CD4-positive, alpha-beta T cell (primary cell): ENCODE results near the gene STAB2. TPM values are rescaled to one million over a fixed set of nuclear protein-coding genes. Genes with fewer than 3 reads are reported as not detected.

Experiments
- ATAC-seq: fragments of 200-7000 bp; cut with Tn5 transposase; one replicate; pipeline ENCODE4 v1.10.0; 2022; ENCODE audit warnings: mild to moderate bottlenecking; ENCODE audit not compliant: poor library complexity
- CTCF ChIA-PET: fragments of 350-600 bp; sonication (Branson Sonifier 250); formaldehyde crosslinking; loops from one replicate; lab custom pipeline; 2021; ENCODE audit warnings: antibody characterized with exemption, inconsistent platforms; lab: Charles Lee
- POLR2A ChIA-PET: fragments of 350-600 bp; sonication (Branson Sonifier 250); formaldehyde crosslinking; loops from one replicate; lab custom pipeline; 2021; ENCODE audit warnings: antibody characterized with exemption, inconsistent platforms; lab: Charles Lee
- DNase-seq, 14 experiments: peaks; one replicate each; pipeline ENCODE4 v3.0.0-alpha.2; 2013 to 2020; ENCODE audit warnings: mixed read lengths in 2 of 14
- H3K27ac ChIP-seq, 2 donors: one replicate each; pipeline versions ENCODE4 v1.5.1 to v1.7.0; 2013; ENCODE audit warnings: low read length in 2 of 2, low read depth in 1 of 2, mild to moderate bottlenecking in 1 of 2
- H3K27me3 ChIP-seq, 2 experiments: 1 replicate in 1 of 2; 2 replicates in 1 of 2; pipeline versions ENCODE4 v1.6.1 to v1.7.0; 2013; ENCODE audit warnings: low read length in 2 of 2, control low read depth in 1 of 2, mild to moderate bottlenecking in 1 of 2, moderate library complexity in 1 of 2; ENCODE audit not compliant: insufficient read depth in 2 of 2, control insufficient read depth in 1 of 2
- H3K36me3 ChIP-seq: one replicate; pipeline ENCODE4 v1.6.1; 2013; ENCODE audit warnings: low read length, control low read depth; ENCODE audit not compliant: insufficient read depth
- H3K4me1 ChIP-seq: one replicate; pipeline ENCODE4 v1.6.1; 2013; ENCODE audit warnings: low read length, control low read depth; ENCODE audit not compliant: insufficient read depth
- H3K4me3 ChIP-seq: one replicate; pipeline ENCODE4 v1.5.1; 2013; ENCODE audit warnings: mild to moderate bottlenecking, low read length, moderate library complexity
- H3K9me3 ChIP-seq, 2 experiments: 1 replicate in 1 of 2; 2 replicates in 1 of 2; pipeline versions ENCODE4 v1.6.1 to v1.7.0; 2013; ENCODE audit warnings: low read length in 2 of 2, mild to moderate bottlenecking in 2 of 2, control low read depth in 1 of 2, moderate library complexity in 1 of 2; ENCODE audit not compliant: control insufficient read depth in 1 of 2, insufficient read depth in 1 of 2
- H3K27ac Mint-ChIP-seq: one replicate; pipeline ENCODE4 v1.8.0; 2020; ENCODE audit warnings: mixed read lengths
- H3K27me3 Mint-ChIP-seq: one replicate; pipeline ENCODE4 v1.8.0; 2021; ENCODE audit warnings: mixed read lengths
- H3K36me3 Mint-ChIP-seq: one replicate; pipeline ENCODE4 v1.8.0; 2021; ENCODE audit warnings: low read depth, mixed read lengths
- H3K4me1 Mint-ChIP-seq: one replicate; pipeline ENCODE4 v1.8.0; 2021; ENCODE audit warnings: low read depth, mixed read lengths
- H3K4me3 Mint-ChIP-seq: one replicate; pipeline ENCODE4 v1.8.0; 2020; ENCODE audit warnings: mild to moderate bottlenecking, mixed read lengths
- H3K9me3 Mint-ChIP-seq: one replicate; pipeline ENCODE4 v1.8.0; 2020; ENCODE audit warnings: mixed read lengths
- CTCF ChIP-seq: fragments of 200-600 bp; IDR thresholded peaks from one replicate; pipeline ENCODE4 v1.8.0; 2022; ENCODE audit warnings: antibody characterized with exemption, mild to moderate bottlenecking
- intact Hi-C, 2 experiments: fragments of 100-400 bp; cut with DNase I in 1 of 2; cut with micrococcal nuclease in 1 of 2; formaldehyde crosslinking; loops; one replicate each; pipeline versions ENCODE4 v1.15.1 to v1.9.0; 2023 to 2025; cut with DNase I, micrococcal nuclease
- total RNA-seq, 174 experiments: library from RNA in 2 of 174; stranded (reverse) in 2 of 174; gene quantifications; one replicate each; pipeline ENCODE4 v1.2.3 and lab custom pipeline; 2021 to 2026

The STAB2 gene
- total RNA-seq, 2 experiments from 2014 or later, result not detected

DNA sequence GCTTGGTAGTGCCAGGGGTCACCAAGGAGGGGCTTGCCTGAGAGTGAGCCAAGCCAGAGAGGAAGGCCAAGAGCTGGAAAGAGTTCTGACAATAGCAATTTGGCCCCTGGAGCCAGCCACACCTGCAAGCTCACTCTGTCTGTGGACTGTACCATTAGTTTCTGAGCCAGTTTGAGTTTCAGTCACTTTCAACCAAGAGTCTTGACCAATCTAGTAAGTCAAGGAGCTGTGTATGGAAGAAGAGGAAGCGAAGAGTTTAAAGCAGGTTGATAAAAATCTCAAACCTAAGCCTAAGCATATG is 215.5 kb downstream of the STAB2 start:
- ChIA-PET POLR2A (no interaction called here), CTCF (no interaction called here)
- H3K27ac Mint-ChIP-seq, result no peak overlapping the region
- Histone ChIP-seq H3K4me1 (no peaks in the 10 kb centered on the region), H3K27me3 (no peaks in the 10 kb centered on the region), H3K36me3 (peaks cover 7% of the 10 kb centered on the region), H3K4me3 (no peak overlapping the region), H3K9me3 (no peaks in the 10 kb centered on the region), H3K27ac (no peak overlapping the region)
- intact Hi-C loops, result no loop called here
- ATAC-seq (no peak), DNase-seq (no peak)
- H3K4me3 Mint-ChIP-seq, result no peak overlapping the region
- no peaks in the 10 kb centered on the region for H3K27me3 Mint-ChIP-seq
- no peaks in the 10 kb centered on the region for H3K9me3 Mint-ChIP-seq
- H3K36me3 Mint-ChIP-seq, result peaks cover 69% of the 10 kb centered on the region
- H3K4me1 Mint-ChIP-seq, result no peaks in the 10 kb centered on the region
- no peak for TF ChIP-seq CTCF

GRCh38 chr12:103803847-103804246 is 216.8 kb downstream of the STAB2 start:
- Mint-ChIP-seq H3K9me3 (no peaks in the 10 kb centered on the region), H3K36me3 (peaks cover 64% of the 10 kb centered on the region), H3K4me1 (no peaks in the 10 kb centered on the region), H3K4me3 (no peak overlapping the region), H3K27me3 (no peaks in the 10 kb centered on the region), H3K27ac (no peak overlapping the region)
- DNase-seq (no peak), ATAC-seq (no peak)
- peaks cover 5% of the 10 kb centered on the region for H3K36me3 ChIP-seq
- no peaks in the 10 kb centered on the region for H3K27me3 ChIP-seq
- no peak overlapping the region for H3K27ac ChIP-seq
- POLR2A ChIA-PET, result no interaction called here
- H3K4me1 ChIP-seq, result no peaks in the 10 kb centered on the region
- H3K4me3 ChIP-seq, result no peak overlapping the region
- intact Hi-C loops, result no loop called here
- H3K9me3 ChIP-seq, result no peaks in the 10 kb centered on the region
- no peak for TF ChIP-seq CTCF
- CTCF ChIA-PET, result no interaction called here

DNA sequence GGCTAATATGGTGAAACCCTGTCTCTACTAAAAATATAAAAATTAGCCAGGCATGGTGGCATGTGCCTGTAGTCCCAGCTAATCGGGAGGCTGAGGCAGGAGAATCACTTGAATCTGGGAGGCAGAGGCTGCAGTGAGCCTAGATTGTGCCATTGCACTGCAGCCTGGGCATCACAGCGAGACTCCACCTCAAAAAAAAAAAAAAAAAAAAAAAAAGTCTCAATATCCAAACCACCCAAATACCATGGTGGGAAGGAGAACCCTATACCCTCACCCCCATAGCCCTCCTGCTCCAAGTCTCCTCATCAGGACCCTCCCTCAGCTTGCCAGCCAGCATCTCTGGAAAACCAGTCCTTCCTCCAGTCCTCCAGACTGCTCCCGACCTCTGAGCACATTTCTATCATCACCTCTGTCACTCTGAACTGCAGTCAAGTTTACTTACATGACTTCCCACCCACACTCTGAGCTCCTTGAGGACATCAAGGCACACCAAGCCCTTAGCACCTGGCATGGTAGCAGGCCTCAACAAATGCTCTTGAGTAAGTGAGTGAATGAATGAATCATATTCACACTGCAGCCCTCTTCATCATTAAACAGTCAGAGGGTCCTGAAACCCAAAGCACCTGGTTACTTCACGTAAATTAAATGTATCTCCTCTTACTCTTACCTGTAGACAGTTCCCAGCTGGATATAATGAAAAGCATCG is 218.7 kb downstream of the STAB2 start:
- Mint-ChIP-seq H3K9me3 (no peaks in the 10 kb centered on the region), H3K4me3 (no peak overlapping the region), H3K36me3 (peaks cover 55% of the 10 kb centered on the region), H3K4me1 (no peaks in the 10 kb centered on the region), H3K27ac (no peak overlapping the region), H3K27me3 (no peaks in the 10 kb centered on the region)
- ATAC-seq (no peak), DNase-seq (no peak)
- Histone ChIP-seq H3K9me3 (no peaks in the 10 kb centered on the region), H3K4me1 (no peaks in the 10 kb centered on the region), H3K36me3 (peaks cover 4% of the 10 kb centered on the region), H3K4me3 (no peak overlapping the region), H3K27ac (no peak overlapping the region), H3K27me3 (no peaks in the 10 kb centered on the region)
- CTCF ChIA-PET, result no interaction called here
- intact Hi-C loops, result no loop called here
- no peak for TF ChIP-seq CTCF
- POLR2A ChIA-PET, result no interaction called here
